Forelimb muscle (tissue), 1 donor: ENCODE measurements around the gene LYAR. TPM values are rescaled to one million over a fixed set of nuclear protein-coding genes. Genes with fewer than 3 reads are reported as not detected.

ENCODE experiments used
- DNase-seq: peaks from one replicate; pipeline ENCODE4 v3.0.0-alpha.2; 2013; ENCODE audit warnings: low read depth
- polyA plus RNA-seq: library from polyadenylated mRNA; unstranded; fragments of 120-200 nt; gene quantifications from one replicate; pipeline ENCODE4 v1.2.1, GENCODE V29; 2013; ENCODE audit not compliant: insufficient read length

LYAR gene
- polyA plus RNA-seq, 1 donor = 15.3 TPM

GRCh38 chr4:4317496-4318232, 27.7 kb upstream of the LYAR start:
- no peak for DNase-seq

- DNase-seq = no peak
Observed at GRCh38 chr4:4316150-4316495, 26.2 kb upstream of the LYAR start.

GRCh38 chr4:4315461-4316149, 25.7 kb upstream of the LYAR start:
- no peak for DNase-seq

- DNase-seq = no peak
Observed at GRCh38 chr4:4311193-4311592, 21.2 kb upstream of the LYAR start.

- DNase-seq = no peak
Observed at GRCh38 chr4:4308800-4309441, 19.0 kb upstream of the LYAR start.

- no peak for DNase-seq
Observed at GRCh38 chr4:4306920-4307319, 17.0 kb upstream of the LYAR start.

GRCh38 chr4:4302416-4302815, 12.5 kb upstream of the LYAR start:
- no peak for DNase-seq

GRCh38 chr4:4302001-4302400, 12.0 kb upstream of the LYAR start:
- DNase-seq = no peak

GRCh38 chr4:4299006-4299405, 9.1 kb upstream of the LYAR start:
- no peak for DNase-seq

- DNase-seq = no peak
Observed at GRCh38 chr4:4296283-4296846, 6.4 kb upstream of the LYAR start.

- no peak for DNase-seq
Observed at GRCh38 chr4:4293279-4293678, 3.3 kb upstream of the LYAR start.

- no peak for DNase-seq
Observed at GRCh38 chr4:4289597-4289940, 385 bp downstream of the LYAR start.

- no peak for DNase-seq
Observed at GRCh38 chr4:4289055-4289454, 899 bp downstream of the LYAR start.

- DNase-seq = no peak
Observed at GRCh38 chr4:4288098-4288497, 1.9 kb downstream of the LYAR start.

GRCh38 chr4:4284827-4285618, 4.9 kb downstream of the LYAR start:
- no peak for DNase-seq

GRCh38 chr4:4281787-4282186, 8.2 kb downstream of the LYAR start:
- DNase-seq = no peak

GRCh38 chr4:4277531-4277930, 12.4 kb downstream of the LYAR start:
- DNase-seq = no peak

- DNase-seq = no peak
Observed at GRCh38 chr4:4274226-4274625, 15.7 kb downstream of the LYAR start.

GRCh38 chr4:4271912-4272311, 18.0 kb downstream of the LYAR start:
- DNase-seq = no peak

- no peak for DNase-seq
Observed at GRCh38 chr4:4270529-4270928, 19.4 kb downstream of the LYAR start.

- no peak for DNase-seq
Observed at GRCh38 chr4:4269856-4270255, 20.1 kb downstream of the LYAR start.

GRCh38 chr4:4269331-4269731, 20.6 kb downstream of the LYAR start:
- no peak for DNase-seq
